Body of pancreas (tissue), 4 donors: Measurements from ENCODE around the gene MACF1. TPM values are rescaled to one million over a fixed set of nuclear protein-coding genes. Genes with fewer than 3 reads are reported as not detected.

Experiments
- ATAC-seq: fragments of 150-250 bp; one replicate; pipeline ENCODE4 v1.9.1; 2016
- DNase-seq, 4 donors: peaks; one replicate each; pipeline ENCODE4 v3.0.0-alpha.2; 2019
- H3K27ac ChIP-seq, 4 donors: fragments of 200-600 bp; sonication (generic); 1 replicate in 3 of 4; 2 replicates in 1 of 4; pipeline versions ENCODE4 v1.5.1 to v1.6.1; 2016 to 2019; ENCODE audit warnings: mild to moderate bottlenecking in 1 of 4, mixed read lengths in 1 of 4, moderate library complexity in 1 of 4
- H3K27me3 ChIP-seq, 2 donors: fragments of 200-600 bp; sonication (generic); one replicate each; pipeline ENCODE4 v1.6.0; 2016; ENCODE audit warnings: mild to moderate bottlenecking in 1 of 2
- H3K36me3 ChIP-seq, 2 donors: fragments of 200-600 bp; sonication (generic); replicated peaks in 1 of 2; 2 replicates each; pipeline ENCODE4 v1.5.1; 2016; ENCODE audit warnings: low read depth in 2 of 2; ENCODE audit not compliant: insufficient read depth in 1 of 2
- H3K4me1 ChIP-seq: fragments of 200-600 bp; sonication (generic); one replicate; pipeline ENCODE4 v1.6.0; 2016
- H3K4me3 ChIP-seq, 2 donors: fragments of 200-600 bp; sonication (generic); 1 replicate in 1 of 2; 2 replicates in 1 of 2; pipeline ENCODE4 v1.5.1; 2016 to 2019
- H3K9me3 ChIP-seq, 3 donors: fragments of 200-600 bp; sonication (generic); 1 replicate in 2 of 3; 2 replicates in 1 of 3; pipeline ENCODE4 v1.5.1; 2016
- POLR2A ChIP-seq, 3 donors: fragments of 450-650 bp; IDR thresholded peaks; one replicate each; pipeline ENCODE4 v1.6.1; 2016; ENCODE audit warnings: antibody characterized with exemption in 3 of 3, mild to moderate bottlenecking in 2 of 3
- WGBS, 2 donors: methylation state at CpG; one replicate each; pipeline ENCODE4 v1.1.5; 2017; 5-methylcytosine and 5-hydroxymethylcytosine counted together
- intact Hi-C: fragments of 100-400 bp; cut with DNase I; formaldehyde crosslinking; loops from one replicate; pipeline ENCODE4 v1.15.1; 2023
- total RNA-seq, 2 donors: library from RNA; depleted of rRNA; stranded (reverse); fragments of >200 nt; gene quantifications; one replicate each; pipeline ENCODE4 v1.1.0, GENCODE V29; 2016
- TF ChIP-seq, protein P1 (sequence below), 7 experiments: fragments of 450-650 bp in 4 of 7; fragments of 200-600 bp in 3 of 7; sonication (generic) in 3 of 7; IDR thresholded peaks; one replicate each; pipeline ENCODE4 v1.5.1; 2016 to 2019; ENCODE audit warnings: antibody characterized with exemption in 7 of 7

The MACF1 gene
- total RNA-seq, 2 donors from 2014 or later: 144 to 190 TPM

DNA sequence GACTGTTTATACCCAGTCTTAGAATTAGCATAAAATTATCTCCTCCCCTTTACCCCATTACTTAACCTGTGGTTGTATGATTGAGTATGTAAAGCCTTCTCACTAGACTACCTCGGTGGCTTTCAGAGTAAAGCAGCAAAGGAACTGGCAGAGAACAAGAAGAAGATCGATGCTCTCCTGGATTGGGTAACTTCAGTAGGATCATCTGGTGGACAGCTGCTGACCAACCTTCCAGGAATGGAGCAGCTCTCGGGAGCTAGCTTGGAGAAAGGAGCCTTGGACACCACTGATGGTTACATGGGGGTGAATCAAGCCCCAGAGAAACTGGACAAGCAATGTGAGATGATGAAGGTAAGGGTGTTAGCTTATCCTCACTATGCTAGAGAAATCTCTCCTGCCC, 148.4 kb downstream of the MACF1 start:
- no peaks in the 10 kb centered on the region for H3K27me3 ChIP-seq
- WGBS, 2 donors: 77 to 84% methylated on average over 3 of the region's 3 CpGs
- no peaks in the 10 kb centered on the region for H3K4me1 ChIP-seq
- H3K9me3 ChIP-seq: no peaks in the 10 kb centered on the region
- no peak overlapping the region for H3K4me3 ChIP-seq
- intact Hi-C loops: no loop called here
- DNase-seq (no peak), ATAC-seq (no peak)
- H3K36me3 ChIP-seq: peaks cover 0 to 33% of the 10 kb centered on the region in 2 donors
- no peak overlapping the region for H3K27ac ChIP-seq
- TF ChIP-seq, protein P1, sequence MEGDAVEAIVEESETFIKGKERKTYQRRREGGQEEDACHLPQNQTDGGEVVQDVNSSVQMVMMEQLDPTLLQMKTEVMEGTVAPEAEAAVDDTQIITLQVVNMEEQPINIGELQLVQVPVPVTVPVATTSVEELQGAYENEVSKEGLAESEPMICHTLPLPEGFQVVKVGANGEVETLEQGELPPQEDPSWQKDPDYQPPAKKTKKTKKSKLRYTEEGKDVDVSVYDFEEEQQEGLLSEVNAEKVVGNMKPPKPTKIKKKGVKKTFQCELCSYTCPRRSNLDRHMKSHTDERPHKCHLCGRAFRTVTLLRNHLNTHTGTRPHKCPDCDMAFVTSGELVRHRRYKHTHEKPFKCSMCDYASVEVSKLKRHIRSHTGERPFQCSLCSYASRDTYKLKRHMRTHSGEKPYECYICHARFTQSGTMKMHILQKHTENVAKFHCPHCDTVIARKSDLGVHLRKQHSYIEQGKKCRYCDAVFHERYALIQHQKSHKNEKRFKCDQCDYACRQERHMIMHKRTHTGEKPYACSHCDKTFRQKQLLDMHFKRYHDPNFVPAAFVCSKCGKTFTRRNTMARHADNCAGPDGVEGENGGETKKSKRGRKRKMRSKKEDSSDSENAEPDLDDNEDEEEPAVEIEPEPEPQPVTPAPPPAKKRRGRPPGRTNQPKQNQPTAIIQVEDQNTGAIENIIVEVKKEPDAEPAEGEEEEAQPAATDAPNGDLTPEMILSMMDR (IDR thresholded peaks at IDR 0.05): no peak
- TF ChIP-seq POLR2A (IDR thresholded peaks at IDR 0.05): no peak

DNA sequence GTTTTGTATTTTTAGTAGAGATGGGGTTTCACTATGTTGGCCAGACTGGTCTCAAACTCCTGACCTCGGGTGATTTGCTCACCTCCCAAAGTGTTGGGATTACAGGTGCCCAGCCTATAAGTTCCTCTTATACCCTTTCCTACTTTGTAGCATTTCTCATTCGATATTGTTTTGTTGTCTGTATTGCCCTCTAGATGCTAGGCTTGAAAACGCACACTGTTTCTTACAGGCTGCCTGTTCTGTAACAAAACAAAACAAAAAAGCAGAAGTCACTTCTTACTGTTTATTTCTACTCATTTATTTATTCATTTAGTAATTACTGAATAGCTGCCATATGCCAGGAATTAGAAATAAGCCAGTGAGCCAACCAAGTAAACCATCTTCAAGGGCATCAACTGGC, 150.1 kb downstream of the MACF1 start:
- 58 to 78% methylated on average over 3 of the region's 3 CpGs for WGBS, 2 donors
- H3K9me3 ChIP-seq: no peaks in the 10 kb centered on the region
- intact Hi-C loops: no loop called here
- H3K27ac ChIP-seq: no peak overlapping the region
- no peak for ATAC-seq
- H3K4me1 ChIP-seq: peaks cover 10% of the 10 kb centered on the region
- no peak for DNase-seq
- TF ChIP-seq, protein P1 (IDR thresholded peaks at IDR 0.05): no peak
- no peak for TF ChIP-seq POLR2A (IDR thresholded peaks at IDR 0.05)
- no peak overlapping the region for H3K4me3 ChIP-seq
- H3K27me3 ChIP-seq: no peaks in the 10 kb centered on the region
- H3K36me3 ChIP-seq: peaks cover 0 to 31% of the 10 kb centered on the region in 2 donors

DNA sequence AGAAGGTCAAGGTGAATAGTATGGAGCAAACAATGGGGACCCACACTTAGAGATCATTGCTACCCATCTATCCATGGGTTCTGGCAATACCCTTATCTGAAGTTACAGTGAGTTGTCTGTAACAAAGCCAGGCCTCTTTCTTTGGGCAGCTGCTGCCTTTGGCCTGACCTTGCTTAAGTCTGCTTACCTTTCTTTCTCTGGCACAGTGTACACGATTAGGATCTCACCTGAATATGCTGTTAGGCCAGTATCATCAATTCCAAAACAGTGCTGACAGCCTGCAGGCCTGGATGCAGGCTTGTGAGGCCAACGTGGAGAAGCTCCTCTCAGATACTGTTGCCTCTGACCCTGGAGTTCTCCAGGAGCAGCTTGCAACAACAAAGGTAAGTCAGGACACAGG, 154.0 kb downstream of the MACF1 start:
- Histone ChIP-seq H3K9me3 (no peaks in the 10 kb centered on the region), H3K4me3 (no peak overlapping the region), H3K4me1 (peaks cover 10% of the 10 kb centered on the region), H3K27me3 (no peaks in the 10 kb centered on the region), H3K36me3 (peaks cover 0 to 27% of the 10 kb centered on the region in 2 donors), H3K27ac (no peak overlapping the region)
- TF ChIP-seq, protein P1 (IDR thresholded peaks at IDR 0.05): no peak
- TF ChIP-seq POLR2A (IDR thresholded peaks at IDR 0.05): no peak
- no peak for ATAC-seq
- intact Hi-C loops: no loop called here
- DNase-seq: no peak
- WGBS, 2 donors: 14 to 19% methylated on average over 2 of the region's 2 CpGs

- H3K4me3 ChIP-seq: no peak overlapping the region
- WGBS, 2 donors: 10 to 14% methylated on average over 2 of the region's 2 CpGs
- H3K36me3 ChIP-seq: peaks cover 0 to 25% of the 10 kb centered on the region in 2 donors
- peaks cover 10% of the 10 kb centered on the region for H3K4me1 ChIP-seq
- ATAC-seq (no peak), DNase-seq (peak; percentile 12 to 38 (median 24))
- no peaks in the 10 kb centered on the region for H3K9me3 ChIP-seq
- no peaks in the 10 kb centered on the region for H3K27me3 ChIP-seq
- no peak overlapping the region for H3K27ac ChIP-seq
- no peak for TF ChIP-seq POLR2A (IDR thresholded peaks at IDR 0.05)
- TF ChIP-seq, protein P1 (IDR thresholded peaks at IDR 0.05): no peak
- intact Hi-C loops: no loop called here
These were observed 154.6 kb downstream of the MACF1 start for GRCh38 chr1:39359028-39359570.

DNA sequence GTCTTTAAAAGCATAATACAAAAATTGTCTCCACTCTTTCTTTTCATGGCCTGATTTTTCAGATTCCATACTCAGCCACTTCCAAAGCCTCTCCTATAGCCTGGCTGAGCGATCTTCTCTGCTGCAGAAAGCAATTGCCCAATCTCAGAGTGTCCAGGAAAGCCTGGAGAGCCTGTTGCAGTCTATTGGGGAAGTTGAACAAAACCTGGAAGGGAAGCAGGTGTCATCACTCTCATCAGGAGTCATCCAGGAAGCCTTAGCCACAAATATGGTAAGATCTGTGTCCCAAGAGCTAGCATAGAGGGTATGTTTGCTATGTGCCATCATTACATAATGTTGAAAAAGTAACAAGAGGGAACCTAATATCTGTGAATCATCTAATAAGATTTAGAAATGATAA, 156.2 kb downstream of the MACF1 start:
- Histone ChIP-seq H3K4me3 (no peak overlapping the region), H3K36me3 (peaks cover 0 to 24% of the 10 kb centered on the region in 2 donors), H3K4me1 (peaks cover 10% of the 10 kb centered on the region), H3K27me3 (no peaks in the 10 kb centered on the region), H3K9me3 (no peaks in the 10 kb centered on the region), H3K27ac (no peak overlapping the region)
- WGBS, 2 donors: 82 to 100% methylated on average over 1 of the region's 1 CpG
- intact Hi-C loops: no loop called here
- TF ChIP-seq, protein P1 (IDR thresholded peaks at IDR 0.05): no peak
- no peak for TF ChIP-seq POLR2A (IDR thresholded peaks at IDR 0.05)
- ATAC-seq (no peak), DNase-seq (no peak)
